CD8-positive, alpha-beta memory T cell (primary cell): ENCODE data around the gene MAST3. TPM values are rescaled to one million over a fixed set of nuclear protein-coding genes. Genes with fewer than 3 reads are reported as not detected.
A peak's percentile ranks its signal among the peaks of the same experiment; 100 is the strongest.

Experiments used
- CTCF ChIA-PET: fragments of 350-600 bp; sonication (Branson Sonifier 250); formaldehyde crosslinking; loops from one replicate; lab custom pipeline; 2021; ENCODE audit warnings: antibody characterized with exemption; lab: Charles Lee
- POLR2A ChIA-PET: fragments of 350-600 bp; sonication (Branson Sonifier 250); formaldehyde crosslinking; loops from one replicate; lab custom pipeline; 2021; ENCODE audit warnings: antibody characterized with exemption; lab: Charles Lee
- DNase-seq, 5 donors: peaks; one replicate each; pipeline versions ENCODE4 v3.0.0 to v3.0.0-alpha.2; 2020 to 2022; ENCODE audit warnings: mixed read lengths in 1 of 5
- H3K27ac ChIP-seq: one replicate; pipeline ENCODE4 v1.7.0; 2013; ENCODE audit warnings: low read depth, mild to moderate bottlenecking, low read length, moderate library complexity
- H3K27me3 ChIP-seq: 2 replicates; pipeline ENCODE4 v1.7.0; 2013; ENCODE audit warnings: low read length, mild to moderate bottlenecking; ENCODE audit not compliant: insufficient read depth, poor library complexity, severe bottlenecking
- H3K36me3 ChIP-seq: 2 replicates; pipeline ENCODE4 v1.7.0; 2013; ENCODE audit warnings: mild to moderate bottlenecking, low read length, moderate library complexity; ENCODE audit not compliant: insufficient read depth
- H3K4me1 ChIP-seq: 2 replicates; pipeline ENCODE4 v1.7.0; 2013; ENCODE audit warnings: mild to moderate bottlenecking, low read length, moderate library complexity; ENCODE audit not compliant: insufficient read depth
- H3K4me3 ChIP-seq: 2 replicates; pipeline ENCODE4 v1.7.0; 2013; ENCODE audit warnings: mild to moderate bottlenecking, low read length
- H3K9me3 ChIP-seq: 2 replicates; pipeline ENCODE4 v1.7.0; 2013; ENCODE audit warnings: mild to moderate bottlenecking, low read length
- H3K27ac Mint-ChIP-seq, 8 donors: one replicate each; pipeline ENCODE4 v1.8.0; 2020 to 2021; ENCODE audit warnings: mixed read lengths in 8 of 8, mild to moderate bottlenecking in 6 of 8, inconsistent platforms in 3 of 8, moderate library complexity in 3 of 8
- H3K27me3 Mint-ChIP-seq, 2 donors: one replicate each; pipeline ENCODE4 v1.8.0; 2020 to 2021; ENCODE audit warnings: mixed read lengths in 2 of 2, mild to moderate bottlenecking in 1 of 2, moderate library complexity in 1 of 2
- H3K36me3 Mint-ChIP-seq, 3 donors: one replicate each; pipeline ENCODE4 v1.8.0; 2020 to 2021; ENCODE audit warnings: mixed read lengths in 3 of 3, inconsistent platforms in 1 of 3, mild to moderate bottlenecking in 1 of 3
- H3K4me1 Mint-ChIP-seq, 3 donors: one replicate each; pipeline ENCODE4 v1.8.0; 2020 to 2021; ENCODE audit warnings: mixed read lengths in 3 of 3, inconsistent platforms in 1 of 3, mild to moderate bottlenecking in 1 of 3
- H3K4me3 Mint-ChIP-seq, 7 donors: one replicate each; pipeline ENCODE4 v1.8.0; 2020 to 2021; ENCODE audit warnings: mixed read lengths in 7 of 7, mild to moderate bottlenecking in 6 of 7, moderate library complexity in 4 of 7, inconsistent platforms in 2 of 7
- H3K9me3 Mint-ChIP-seq, 5 donors: one replicate each; pipeline ENCODE4 v1.8.0; 2020 to 2022; ENCODE audit warnings: mixed read lengths in 5 of 5, mild to moderate bottlenecking in 3 of 5, moderate library complexity in 2 of 5, inconsistent platforms in 1 of 5
- polyA plus RNA-seq: library from polyadenylated mRNA; unstranded; fragments of 300-500 nt; fragmentation: Illumina TruSeq; gene quantifications from one replicate; pipeline ENCODE4 v1.2.3, GENCODE V29; 2021
- total RNA-seq, 2 experiments: library from RNA; stranded (reverse); gene quantifications; one replicate each; pipeline ENCODE4 v1.2.3, GENCODE V29; 2021

Gene MAST3
- total and polyA plus RNA-seq, 3 experiments from 2014 or later = 15.0 to 18.6 (median 15.9) TPM

DNA sequence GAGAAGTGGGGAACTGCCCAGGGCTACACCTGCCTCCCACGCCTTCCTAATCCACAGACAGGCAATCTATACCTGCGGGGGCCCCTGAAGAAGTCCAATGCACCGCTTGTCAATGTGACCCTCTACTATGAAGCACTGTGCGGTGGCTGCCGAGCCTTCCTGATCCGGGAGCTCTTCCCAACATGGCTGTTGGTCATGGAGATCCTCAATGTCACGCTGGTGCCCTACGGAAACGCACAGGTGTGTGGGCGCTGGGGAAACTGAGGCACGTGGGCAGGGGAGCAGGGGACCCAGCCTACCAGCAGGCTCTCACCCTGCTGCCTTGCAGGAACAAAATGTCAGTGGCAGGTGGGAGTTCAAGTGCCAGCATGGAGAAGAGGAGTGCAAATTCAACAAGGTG is 77.4 kb downstream of the MAST3 start:
- POLR2A ChIA-PET = no interaction called here
- Histone ChIP-seq H3K27ac (peak overlapping the region; percentile 44), H3K4me1 (peaks cover 9% of the 10 kb centered on the region), H3K36me3 (no peaks in the 10 kb centered on the region), H3K4me3 (no peak overlapping the region), H3K9me3 (no peaks in the 10 kb centered on the region), H3K27me3 (no peaks in the 10 kb centered on the region)
- peak overlapping the region in 3 of 8 donors; percentile 21 to 48 (median 45) for H3K27ac Mint-ChIP-seq
- H3K36me3 Mint-ChIP-seq = peaks cover 0 to 15% (median 3%) of the 10 kb centered on the region in 3 donors
- H3K27me3 Mint-ChIP-seq = no peaks in the 10 kb centered on the region
- H3K9me3 Mint-ChIP-seq = no peaks in the 10 kb centered on the region
- CTCF ChIA-PET = interaction anchor here (1.3 kb wide), 3 partner anchors 33 to 239 kb away, joined by 3 to 5 read pairs (median 3); no protein-coding TSS in a partner anchor
- H3K4me1 Mint-ChIP-seq = peaks cover 0 to 17% (median 7%) of the 10 kb centered on the region in 3 donors
- DNase-seq = no peak
- H3K4me3 Mint-ChIP-seq = peak overlapping the region in 6 of 7 donors; percentile 8 to 95 (median 72)

DNA sequence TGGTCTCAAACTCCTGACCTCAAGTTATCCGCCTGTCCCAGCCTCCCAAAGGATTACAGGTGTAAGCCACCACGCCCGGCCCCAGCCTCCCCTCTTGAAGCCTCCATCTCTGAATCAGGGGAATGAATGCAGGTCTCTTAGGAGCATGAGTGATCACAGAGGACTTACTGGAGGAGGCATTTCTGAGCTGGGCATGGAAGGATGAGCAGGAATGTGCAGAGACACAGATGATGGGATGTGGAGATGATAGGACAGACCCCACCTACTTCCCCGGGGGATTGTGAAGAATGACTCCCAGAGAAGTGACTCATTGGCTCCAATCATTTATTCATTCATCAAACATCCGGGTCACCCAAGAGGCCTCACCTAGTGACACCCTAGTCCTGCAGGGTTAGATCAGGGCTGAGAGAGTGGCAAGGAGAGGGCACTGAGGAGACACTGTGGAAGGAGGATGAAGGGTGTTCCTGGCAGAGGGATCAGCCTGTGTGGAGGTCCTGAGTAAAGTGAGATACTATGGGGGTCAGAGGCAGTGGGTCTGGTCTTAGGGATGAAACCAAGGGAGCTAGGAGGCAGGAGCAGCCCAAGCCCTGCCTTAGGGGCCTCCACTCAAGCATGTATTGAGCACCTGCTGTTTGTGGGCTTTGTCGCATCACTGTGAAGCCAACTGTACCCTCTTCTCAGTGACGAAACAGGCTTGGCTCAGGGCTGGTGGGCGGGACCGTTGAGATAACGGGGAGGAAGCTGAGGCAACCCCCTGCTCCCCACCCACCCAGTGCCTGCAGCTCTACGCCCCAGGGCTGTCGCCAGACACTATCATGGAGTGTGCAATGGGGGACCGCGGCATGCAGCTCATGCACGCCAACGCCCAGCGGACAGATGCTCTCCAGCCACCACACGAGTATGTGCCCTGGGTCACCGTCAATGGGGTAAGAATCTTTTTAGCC is 79.1 kb downstream of the MAST3 start:
- peaks cover 0 to 12% (median 3%) of the 10 kb centered on the region in 3 donors for H3K36me3 Mint-ChIP-seq
- ChIA-PET POLR2A (no interaction called here), CTCF (interaction anchor here (1.1 to 1.6 kb wide), 4 partner anchors 8 to 238 kb away, joined by 3 to 5 read pairs (median 4); no protein-coding TSS in a partner anchor)
- Histone ChIP-seq H3K27ac (no peak overlapping the region), H3K36me3 (no peaks in the 10 kb centered on the region), H3K27me3 (no peaks in the 10 kb centered on the region), H3K4me3 (no peak overlapping the region), H3K4me1 (peaks cover 9% of the 10 kb centered on the region), H3K9me3 (no peaks in the 10 kb centered on the region)
- H3K27ac Mint-ChIP-seq = peak overlapping the region in 2 of 8 donors; percentile 47
- no peak for DNase-seq
- H3K4me3 Mint-ChIP-seq = peak overlapping the region in 2 of 7 donors; percentile 6 to 36
- H3K4me1 Mint-ChIP-seq = peaks cover 0 to 17% (median 7%) of the 10 kb centered on the region in 3 donors
- no peaks in the 10 kb centered on the region for H3K27me3 Mint-ChIP-seq
- H3K9me3 Mint-ChIP-seq = no peaks in the 10 kb centered on the region

DNA sequence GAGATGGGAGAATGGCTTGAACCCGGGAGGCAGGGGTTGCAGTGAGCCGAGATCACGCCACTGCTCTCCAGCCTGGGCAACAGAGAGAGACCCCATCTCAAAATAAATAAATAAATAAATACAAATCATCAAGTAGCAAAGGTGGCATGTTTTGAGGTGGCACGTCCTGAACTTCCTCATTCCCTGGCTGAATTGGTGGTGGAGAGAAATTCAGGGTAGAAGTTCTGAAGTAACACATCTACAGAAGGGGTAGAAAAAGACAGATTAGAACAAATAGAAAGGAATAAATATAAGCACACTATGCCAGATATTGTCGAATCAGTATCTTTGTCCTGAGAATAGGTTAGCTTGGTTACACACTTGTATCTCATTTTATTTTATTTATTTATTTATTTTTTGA is 82.4 kb downstream of the MAST3 start:
- Mint-ChIP-seq H3K9me3 (no peaks in the 10 kb centered on the region), H3K4me3 (no peak overlapping the region), H3K27ac (no peak overlapping the region), H3K36me3 (peaks cover 0 to 8% (median 3%) of the 10 kb centered on the region in 3 donors), H3K27me3 (no peaks in the 10 kb centered on the region), H3K4me1 (peaks cover 0 to 2% (median 0%) of the 10 kb centered on the region in 3 donors)
- no peaks in the 10 kb centered on the region for H3K36me3 ChIP-seq
- no peak for DNase-seq
- H3K27me3 ChIP-seq = no peaks in the 10 kb centered on the region
- H3K27ac ChIP-seq = no peak overlapping the region
- no peaks in the 10 kb centered on the region for H3K4me1 ChIP-seq
- POLR2A ChIA-PET = no interaction called here
- H3K4me3 ChIP-seq = no peak overlapping the region
- CTCF ChIA-PET = interaction anchor here (1.5 kb wide), 1 partner anchor 28 kb away, joined by 3 read pairs; no protein-coding TSS in a partner anchor
- H3K9me3 ChIP-seq = no peaks in the 10 kb centered on the region

DNA sequence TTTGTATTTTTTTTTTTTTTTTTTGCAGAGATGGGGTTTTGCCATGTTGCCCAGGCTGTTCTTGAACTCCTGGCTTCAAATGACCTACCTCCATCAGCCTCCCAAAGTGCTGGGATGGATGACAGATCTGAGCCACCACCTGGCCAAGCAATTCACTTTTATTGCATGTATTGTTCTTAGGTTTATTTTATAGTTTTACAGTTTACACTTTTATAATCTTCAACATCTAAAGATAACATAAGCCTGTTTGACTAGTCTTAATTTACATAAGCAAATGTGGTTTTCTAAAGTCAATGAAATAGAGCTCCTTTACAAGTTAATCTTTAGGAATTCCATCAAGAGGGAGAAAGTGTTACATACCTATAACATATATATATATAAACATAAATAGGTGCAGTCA is 86.0 kb downstream of the MAST3 start:
- DNase-seq = no peak
- Mint-ChIP-seq H3K27me3 (peaks cover 3% of the 10 kb centered on the region in 2 donors), H3K4me1 (no peaks in the 10 kb centered on the region), H3K9me3 (no peaks in the 10 kb centered on the region), H3K27ac (peak overlapping the region in 1 of 8 donors; percentile 75), H3K36me3 (no peaks in the 10 kb centered on the region), H3K4me3 (no peak overlapping the region)
- Histone ChIP-seq H3K4me3 (no peak overlapping the region), H3K9me3 (no peaks in the 10 kb centered on the region), H3K36me3 (no peaks in the 10 kb centered on the region), H3K4me1 (no peaks in the 10 kb centered on the region), H3K27me3 (no peaks in the 10 kb centered on the region), H3K27ac (no peak overlapping the region)
- ChIA-PET POLR2A (no interaction called here), CTCF (interaction anchor here (2.3 kb wide), 1 partner anchor 9 kb away, joined by 9 read pairs; the partner anchor contains the start of gene MPV17L2)

DNA sequence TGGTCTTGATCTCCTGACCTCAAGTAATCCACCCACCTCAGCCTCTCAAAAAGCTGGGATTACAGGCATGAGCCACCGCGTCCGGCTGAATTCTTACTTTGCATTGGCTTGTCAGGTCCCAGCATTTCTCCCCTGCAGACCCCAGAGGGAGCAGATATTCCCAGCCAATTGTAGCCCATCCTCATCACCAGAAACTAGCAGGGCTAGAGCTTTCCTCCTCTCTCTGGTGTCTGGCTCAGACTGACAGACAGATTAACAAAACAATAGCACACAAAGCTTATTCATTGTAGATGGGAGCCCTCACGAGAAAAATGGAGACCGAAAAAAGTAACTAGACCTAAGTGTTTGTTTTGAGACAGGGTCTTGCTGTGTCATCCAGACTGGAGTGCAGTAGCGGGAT is 88.0 kb downstream of the MAST3 start:
- Histone ChIP-seq H3K4me1 (no peaks in the 10 kb centered on the region), H3K27me3 (no peaks in the 10 kb centered on the region), H3K9me3 (no peaks in the 10 kb centered on the region), H3K27ac (no peak overlapping the region), H3K4me3 (no peak overlapping the region), H3K36me3 (no peaks in the 10 kb centered on the region)
- Mint-ChIP-seq H3K4me1 (no peaks in the 10 kb centered on the region), H3K9me3 (no peaks in the 10 kb centered on the region), H3K27me3 (peaks cover 3% of the 10 kb centered on the region in 2 donors), H3K36me3 (no peaks in the 10 kb centered on the region), H3K27ac (no peak overlapping the region), H3K4me3 (no peak overlapping the region)
- DNase-seq = no peak
- ChIA-PET CTCF (interaction anchor here (0.9 to 1.2 kb wide), 3 partner anchors 15 to 67 kb away, joined by 3 to 6 read pairs (median 3); no protein-coding TSS in a partner anchor), POLR2A (no interaction called here)

DNA sequence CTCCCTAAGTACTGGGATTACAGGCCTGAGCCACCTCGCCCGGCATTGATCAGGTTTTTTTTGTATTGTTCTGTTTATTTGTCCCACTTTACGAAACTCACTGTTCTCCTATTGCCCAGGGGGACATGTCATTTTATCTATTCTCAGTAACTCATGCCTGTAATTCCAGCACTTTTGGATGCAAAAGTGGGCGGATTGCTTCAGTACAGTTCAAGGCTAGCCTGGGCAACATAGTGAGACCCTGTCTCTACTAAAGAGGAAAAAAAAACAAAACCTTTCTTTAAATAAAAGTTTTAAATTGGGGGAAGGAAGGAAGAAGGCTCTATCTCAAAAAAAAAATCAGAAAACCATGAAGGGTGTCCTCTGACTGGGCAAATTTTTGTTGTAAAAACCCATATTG is 92.7 kb downstream of the MAST3 start:
- no peak overlapping the region for H3K4me3 Mint-ChIP-seq
- peaks cover 21 to 28% (median 22%) of the 10 kb centered on the region in 3 donors for H3K4me1 Mint-ChIP-seq
- no peak overlapping the region for H3K4me3 ChIP-seq
- H3K36me3 ChIP-seq = no peaks in the 10 kb centered on the region
- no peaks in the 10 kb centered on the region for H3K9me3 ChIP-seq
- no peak for DNase-seq
- peaks cover 0 to 2% (median 0%) of the 10 kb centered on the region in 5 donors for H3K9me3 Mint-ChIP-seq
- no peak overlapping the region for H3K27ac Mint-ChIP-seq
- H3K4me1 ChIP-seq = peaks cover 16% of the 10 kb centered on the region
- peaks cover 0 to 10% (median 0%) of the 10 kb centered on the region in 3 donors for H3K36me3 Mint-ChIP-seq
- ChIA-PET CTCF (interaction anchor here (1.2 kb wide), 1 partner anchor 33 kb away, joined by 5 read pairs; no protein-coding TSS in a partner anchor), POLR2A (no interaction called here)
- no peak overlapping the region for H3K27ac ChIP-seq
- peaks cover 3 to 7% of the 10 kb centered on the region in 2 donors for H3K27me3 Mint-ChIP-seq
- no peaks in the 10 kb centered on the region for H3K27me3 ChIP-seq

DNA sequence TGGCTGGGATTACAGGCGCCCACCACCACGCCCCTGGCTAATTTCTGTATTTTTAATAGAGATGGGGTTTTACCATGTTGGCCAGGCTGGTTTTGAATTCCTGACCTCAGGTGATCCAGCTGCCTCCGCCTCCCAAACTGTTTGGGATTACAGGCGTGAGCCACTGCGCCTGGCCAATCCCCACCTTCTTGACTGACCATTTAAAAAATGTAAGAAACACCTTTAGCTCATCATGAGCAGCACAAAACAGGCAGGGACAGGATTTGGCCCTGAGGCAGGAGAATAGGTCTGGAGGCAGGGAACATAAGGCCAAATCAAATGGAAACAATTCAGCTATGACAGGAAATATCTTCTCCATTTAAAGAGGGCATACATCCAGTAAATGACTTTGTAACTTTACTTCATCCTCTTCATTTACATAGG is 94.1 kb downstream of the MAST3 start:
- peaks cover 0 to 2% (median 0%) of the 10 kb centered on the region in 5 donors for H3K9me3 Mint-ChIP-seq
- H3K4me3 ChIP-seq = peak overlapping the region; percentile 67
- POLR2A ChIA-PET = interaction anchor here (0.8 to 3.1 kb wide), 6 partner anchors 13 to 115 kb away, joined by 3 to 40 read pairs (median 7); partner anchors contain the start of genes JUND and RAB3A

More for the DNA sequence above, 94.1 kb downstream of the MAST3 start:
- H3K4me3 Mint-ChIP-seq = peak overlapping the region; percentile 82 to 95 (median 89)
- H3K4me1 Mint-ChIP-seq = peaks cover 21 to 28% (median 22%) of the 10 kb centered on the region in 3 donors
- CTCF ChIA-PET = interaction anchor here (0.7 to 4.5 kb wide), 23 partner anchors 9 to 225 kb away, joined by 3 to 49 read pairs (median 5); partner anchors contain the start of genes IFI30, LSM4 and RAB3A
- no peak for DNase-seq
- H3K27me3 Mint-ChIP-seq = peaks cover 0 to 5% of the 10 kb centered on the region in 2 donors
- peaks cover 6% of the 10 kb centered on the region for H3K36me3 ChIP-seq
- H3K36me3 Mint-ChIP-seq = peaks cover 0 to 19% (median 0%) of the 10 kb centered on the region in 3 donors
- no peaks in the 10 kb centered on the region for H3K9me3 ChIP-seq
- peak overlapping the region; percentile 76 to 98 (median 96) for H3K27ac Mint-ChIP-seq
- H3K27me3 ChIP-seq = no peaks in the 10 kb centered on the region
- H3K27ac ChIP-seq = peak overlapping the region; percentile 70
- peaks cover 16% of the 10 kb centered on the region for H3K4me1 ChIP-seq
